Right lobe of liver (tissue), 6 donors: ENCODE measurements around the gene TBRG4. TPM values are rescaled to one million over a fixed set of nuclear protein-coding genes. Genes with fewer than 3 reads are reported as not detected.

Experiments
- ATAC-seq, 4 donors: fragments of 200-7000 bp; cut with Tn5 transposase; one replicate each; pipeline ENCODE4 v1.9.1; 2020; ENCODE audit warnings: mild to moderate bottlenecking in 4 of 4, moderate library complexity in 4 of 4
- DNase-seq, 3 donors: peaks; one replicate each; pipeline ENCODE4 v3.0.0-alpha.2; 2020
- H3K27ac ChIP-seq, 3 donors: fragments of 200-600 bp; one replicate each; pipeline ENCODE4 v1.8.0; 2022
- H3K27me3 ChIP-seq, 2 donors: fragments of 200-600 bp; one replicate each; pipeline ENCODE4 v1.8.0; 2022
- H3K36me3 ChIP-seq, 4 donors: fragments of 200-600 bp; sonication (generic) in 1 of 4; one replicate each; pipeline versions ENCODE4 v1.5.1 to v1.8.0; 2017 to 2022; ENCODE audit warnings: control low read depth in 1 of 4
- H3K4me1 ChIP-seq, 4 donors: fragments of 200-600 bp; sonication (generic) in 1 of 4; one replicate each; pipeline versions ENCODE4 v1.5.1 to v1.8.0; 2017 to 2022; ENCODE audit warnings: control low read depth in 1 of 4
- H3K4me3 ChIP-seq, 3 donors: fragments of 200-600 bp; one replicate each; pipeline ENCODE4 v1.8.0; 2022
- H3K9me3 ChIP-seq, 4 donors: fragments of 200-600 bp; sonication (generic) in 1 of 4; one replicate each; pipeline versions ENCODE4 v1.5.1 to v1.8.0; 2017 to 2022; ENCODE audit warnings: control low read depth in 1 of 4
- POLR2A ChIP-seq: fragments of 450-650 bp; IDR thresholded peaks from one replicate; pipeline ENCODE4 v1.6.1; 2017; ENCODE audit warnings: antibody characterized with exemption, mild to moderate bottlenecking
- WGBS: methylation state at CpG from one replicate; pipeline ENCODE4 v1.1.6; 2018; ENCODE audit warnings: low coverage, low lambda C conversion rate; ENCODE audit not compliant: insufficient coverage; ENCODE audit errors: missing lambda C conversion rate; 5-methylcytosine and 5-hydroxymethylcytosine counted together
- intact Hi-C, 2 donors: fragments of 100-400 bp; cut with DNase I; formaldehyde crosslinking; loops; one replicate each; pipeline versions ENCODE4 v1.11.2 to v1.14.1; 2022
- total RNA-seq, 6 experiments: library from RNA; depleted of rRNA in 2 of 6; stranded (reverse); fragments of >200 nt in 2 of 6; fragmentation: NEBNext Ultra II Directional in 3 of 6; extraction: Animal tissue kit (Norgen Biotek cat#: 25700) in 3 of 6; gene quantifications; one replicate each; pipeline versions ENCODE4 v1.1.0 to v1.2.4, GENCODE V29; 2016 to 2023
- TF ChIP-seq, protein P1 (sequence below), 4 donors: fragments of 200-600 bp in 3 of 4; fragments of 450-650 bp in 1 of 4; IDR thresholded peaks; one replicate each; pipeline versions ENCODE4 v1.5.1 to v1.8.0; 2016 to 2022; ENCODE audit warnings: antibody characterized with exemption in 4 of 4, mild to moderate bottlenecking in 2 of 4
- donor health status: DM: no; HTN: yes; CAD: no.
- donor health status: DM: no; HTN: no; CAD: no.
- donor health status: DM: no; HTN: no; CAD: no.
- donor health status: DM: no; HTN: yes; CAD: no.
- donor health status: DM: no; HTN: yes; CAD: no.

The TBRG4 gene
- total RNA-seq, 6 experiments from 2014 or later, result 33.0 to 57.1 (median 41.7) TPM

DNA sequence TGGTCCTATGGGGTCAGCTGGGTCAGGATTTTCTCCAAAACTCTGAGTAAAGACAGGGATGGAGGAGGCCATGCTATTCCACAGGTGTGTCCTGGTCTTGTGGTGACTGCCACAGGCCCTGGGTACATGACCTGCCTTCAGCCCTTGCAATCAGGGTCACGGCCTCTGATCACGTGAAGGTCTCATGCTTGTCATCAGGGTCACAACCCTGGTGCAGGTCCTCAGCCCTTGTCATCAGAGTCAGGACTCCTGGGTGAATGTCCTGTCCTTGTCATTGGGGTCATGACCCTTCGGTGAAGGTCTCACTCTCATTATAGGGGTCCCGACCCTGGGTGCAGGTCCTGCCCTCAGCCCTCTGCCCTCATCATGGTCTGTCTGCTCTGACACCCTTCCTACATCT is 21.9 kb upstream of the TBRG4 start:
- Histone ChIP-seq H3K27me3 (no peaks in the 10 kb centered on the region), H3K9me3 (no peaks in the 10 kb centered on the region), H3K4me1 (peaks cover 0 to 8% (median 0%) of the 10 kb centered on the region in 4 donors), H3K4me3 (no peak overlapping the region), H3K27ac (no peak overlapping the region), H3K36me3 (no peaks in the 10 kb centered on the region)
- TF ChIP-seq, protein P1, sequence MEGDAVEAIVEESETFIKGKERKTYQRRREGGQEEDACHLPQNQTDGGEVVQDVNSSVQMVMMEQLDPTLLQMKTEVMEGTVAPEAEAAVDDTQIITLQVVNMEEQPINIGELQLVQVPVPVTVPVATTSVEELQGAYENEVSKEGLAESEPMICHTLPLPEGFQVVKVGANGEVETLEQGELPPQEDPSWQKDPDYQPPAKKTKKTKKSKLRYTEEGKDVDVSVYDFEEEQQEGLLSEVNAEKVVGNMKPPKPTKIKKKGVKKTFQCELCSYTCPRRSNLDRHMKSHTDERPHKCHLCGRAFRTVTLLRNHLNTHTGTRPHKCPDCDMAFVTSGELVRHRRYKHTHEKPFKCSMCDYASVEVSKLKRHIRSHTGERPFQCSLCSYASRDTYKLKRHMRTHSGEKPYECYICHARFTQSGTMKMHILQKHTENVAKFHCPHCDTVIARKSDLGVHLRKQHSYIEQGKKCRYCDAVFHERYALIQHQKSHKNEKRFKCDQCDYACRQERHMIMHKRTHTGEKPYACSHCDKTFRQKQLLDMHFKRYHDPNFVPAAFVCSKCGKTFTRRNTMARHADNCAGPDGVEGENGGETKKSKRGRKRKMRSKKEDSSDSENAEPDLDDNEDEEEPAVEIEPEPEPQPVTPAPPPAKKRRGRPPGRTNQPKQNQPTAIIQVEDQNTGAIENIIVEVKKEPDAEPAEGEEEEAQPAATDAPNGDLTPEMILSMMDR (IDR thresholded peaks at IDR 0.05), result no peak
- TF ChIP-seq POLR2A, result no peak
- intact Hi-C loops, result loop anchor here (10.0 kb wide), 2 partner anchors 159 to 279 kb away; partner anchors contain the start of gene MYO1G (in 2 of the 2)
- ATAC-seq (peak; percentile 67 to 92 (median 84)), DNase-seq (peak; percentile 46 to 82 (median 65))
- 20% methylated on average over 2 of the region's 4 CpGs for WGBS

DNA sequence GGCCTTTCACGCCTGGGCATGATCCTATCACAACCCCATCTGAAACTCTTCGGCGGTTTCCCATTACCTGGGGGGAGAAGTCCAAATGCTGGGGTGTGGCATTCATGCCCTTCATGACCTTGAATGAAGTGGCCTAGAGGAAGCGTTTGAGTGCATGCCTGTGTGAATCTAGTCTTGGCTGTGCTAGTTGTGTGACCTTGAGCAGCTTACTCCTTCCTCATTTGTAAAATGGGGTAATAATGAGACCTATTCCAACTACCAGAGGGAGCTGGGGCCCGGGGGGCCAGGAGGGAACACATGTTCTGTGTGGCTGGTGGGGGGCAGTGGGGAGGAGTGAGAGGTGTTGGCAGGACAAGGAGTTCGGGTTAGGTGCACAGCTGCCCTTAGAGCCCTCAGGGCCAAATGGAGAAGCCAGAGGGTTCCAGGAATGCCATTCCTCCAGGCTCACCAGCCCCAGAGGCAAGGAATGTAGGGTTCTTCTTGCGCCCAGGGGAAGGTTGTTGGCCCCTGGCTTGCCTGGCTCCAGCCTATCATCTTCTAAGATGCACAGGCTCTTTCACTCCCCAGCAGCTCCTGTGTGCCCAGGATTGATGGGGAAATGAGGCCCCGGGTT is 21.3 kb upstream of the TBRG4 start:
- Histone ChIP-seq H3K4me1 (peaks cover 0 to 8% (median 0%) of the 10 kb centered on the region in 4 donors), H3K4me3 (no peak overlapping the region), H3K36me3 (no peaks in the 10 kb centered on the region), H3K27ac (no peak overlapping the region), H3K27me3 (no peaks in the 10 kb centered on the region), H3K9me3 (no peaks in the 10 kb centered on the region)
- DNase-seq (no peak), ATAC-seq (no peak)
- intact Hi-C loops, result loop anchor here (10.0 kb wide), 2 partner anchors 158 to 278 kb away; partner anchors contain the start of gene MYO1G (in 2 of the 2)
- WGBS, result 73% methylated on average over 7 of the region's 8 CpGs
- TF ChIP-seq, protein P1 (IDR thresholded peaks at IDR 0.05), result no peak
- no peak for TF ChIP-seq POLR2A

DNA sequence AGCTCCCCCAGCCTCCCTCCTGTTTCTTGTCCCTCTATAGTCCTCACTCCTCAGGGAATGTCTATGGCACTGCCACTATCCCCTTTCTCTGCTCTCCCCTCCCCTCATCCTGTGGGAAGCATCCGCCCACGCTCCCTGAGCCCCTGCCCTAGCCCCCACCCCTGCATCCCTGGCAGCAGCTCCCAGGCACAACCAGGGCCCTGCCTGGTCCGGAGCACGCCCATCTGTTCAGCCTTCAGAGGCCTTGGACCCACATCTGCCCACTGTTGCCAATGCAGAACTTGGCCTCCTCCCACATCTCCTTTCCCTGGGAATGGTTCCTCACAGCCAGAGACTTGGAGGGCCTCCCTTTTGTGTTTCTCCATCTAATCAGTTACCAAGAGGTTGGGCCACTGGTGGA is 20.4 kb upstream of the TBRG4 start:
- Histone ChIP-seq H3K9me3 (no peaks in the 10 kb centered on the region), H3K4me3 (no peak overlapping the region), H3K4me1 (peaks cover 0 to 8% (median 0%) of the 10 kb centered on the region in 4 donors), H3K27ac (no peak overlapping the region), H3K36me3 (no peaks in the 10 kb centered on the region), H3K27me3 (no peaks in the 10 kb centered on the region)
- DNase-seq (no peak), ATAC-seq (no peak)
- WGBS, result 93% methylated on average over 3 of the region's 4 CpGs
- TF ChIP-seq, protein P1 (IDR thresholded peaks at IDR 0.05), result no peak
- TF ChIP-seq POLR2A, result no peak
- intact Hi-C loops, result loop anchor here (10.0 kb wide), 2 partner anchors 157 to 277 kb away; partner anchors contain the start of gene MYO1G (in 2 of the 2)

DNA sequence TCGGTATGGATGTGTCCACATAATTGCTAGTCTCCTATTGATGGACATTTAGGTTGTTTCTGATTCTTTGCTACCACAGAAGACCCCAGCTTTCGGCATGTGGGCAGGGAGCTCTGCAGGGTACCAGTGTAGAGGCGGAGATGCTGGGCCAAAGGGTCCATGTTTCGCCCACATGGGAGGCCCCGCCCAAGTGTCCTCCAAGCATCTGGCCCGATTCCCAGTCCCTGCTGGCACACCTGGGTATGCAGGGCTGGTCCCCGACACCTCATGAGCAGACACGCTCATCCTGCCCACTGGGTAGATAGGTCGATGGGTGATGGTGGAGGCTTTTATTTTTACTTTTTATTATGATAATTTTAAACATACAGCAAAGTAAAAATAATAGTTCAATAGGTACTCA is 19.4 kb upstream of the TBRG4 start:
- 85% methylated on average over 5 of the region's 9 CpGs for WGBS
- H3K36me3 ChIP-seq, result no peaks in the 10 kb centered on the region
- no peaks in the 10 kb centered on the region for H3K9me3 ChIP-seq
- ATAC-seq, result no peak
- no peaks in the 10 kb centered on the region for H3K27me3 ChIP-seq
- H3K4me3 ChIP-seq, result no peak overlapping the region
- intact Hi-C loops, result loop anchor here (10.0 kb wide), 2 partner anchors 156 to 276 kb away; partner anchors contain the start of gene MYO1G (in 2 of the 2)
- H3K4me1 ChIP-seq, result peaks cover 0 to 8% (median 0%) of the 10 kb centered on the region in 4 donors
- H3K27ac ChIP-seq, result no peak overlapping the region
- DNase-seq, result no peak
- TF ChIP-seq, protein P1 (IDR thresholded peaks at IDR 0.05), result no peak
- no peak for TF ChIP-seq POLR2A
